ENCODE measurements around the gene GALNTL6.

The GALNTL6 gene

DNA sequence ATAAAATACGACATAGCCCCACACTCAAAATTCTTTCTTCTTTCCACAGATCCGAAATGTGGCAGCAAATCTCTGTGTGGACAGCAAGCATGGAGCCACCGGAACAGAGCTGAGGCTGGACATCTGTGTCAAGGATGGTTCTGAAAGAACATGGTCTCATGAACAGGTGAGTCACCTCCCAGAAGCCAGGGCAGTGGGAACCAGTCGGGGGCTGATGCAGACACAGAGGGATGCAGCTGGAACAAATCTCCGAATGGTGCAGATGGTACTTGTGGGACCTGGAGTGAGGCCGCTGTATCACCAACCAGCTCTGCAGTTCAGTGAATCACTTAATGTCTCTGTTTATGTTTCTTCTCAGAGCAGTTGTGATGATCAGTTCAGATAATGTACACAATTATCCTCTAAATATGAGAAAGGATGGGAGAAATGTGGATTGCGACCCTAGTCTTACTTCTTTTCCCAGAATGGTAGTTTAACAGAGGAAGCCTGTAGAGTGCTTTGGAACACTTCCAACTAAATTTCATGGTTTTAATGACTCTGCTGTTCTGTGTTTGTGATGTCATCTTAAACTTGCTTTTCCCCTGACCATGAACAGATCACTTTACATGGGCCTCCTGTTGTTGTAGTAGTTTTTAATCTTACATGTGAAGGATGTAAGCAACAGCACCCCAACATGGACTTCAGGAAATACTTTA lies 1196.1 kb downstream of the GALNTL6 start:
- Mint-ChIP-seq H3K9me3 (no peaks in the 10 kb centered on the region), H3K4me3 (no peak overlapping the region), H3K27ac (no peak overlapping the region), H3K27me3 (ENCODE audit: low read depth, poor library complexity) (peaks cover 3% of the 10 kb centered on the region), H3K36me3 (ENCODE audit: low read depth) (no peaks in the 10 kb centered on the region), H3K4me1 (peaks cover 3% of the 10 kb centered on the region)
- no peak for DNase-seq
- no peak for TF ChIP-seq CTCF (IDR thresholded peaks at IDR 0.05)

GRCh38 chr4:173012608-173013007 lies 1199.4 kb downstream of the GALNTL6 start:
- no peak for DNase-seq
- Mint-ChIP-seq H3K9me3 (no peaks in the 10 kb centered on the region), H3K27me3 (ENCODE audit: low read depth, poor library complexity) (peaks cover 3% of the 10 kb centered on the region), H3K4me3 (no peak overlapping the region), H3K27ac (no peak overlapping the region), H3K36me3 (ENCODE audit: low read depth) (no peaks in the 10 kb centered on the region), H3K4me1 (peaks cover 7% of the 10 kb centered on the region)
- TF ChIP-seq CTCF (IDR thresholded peaks at IDR 0.05), result no peak

DNA sequence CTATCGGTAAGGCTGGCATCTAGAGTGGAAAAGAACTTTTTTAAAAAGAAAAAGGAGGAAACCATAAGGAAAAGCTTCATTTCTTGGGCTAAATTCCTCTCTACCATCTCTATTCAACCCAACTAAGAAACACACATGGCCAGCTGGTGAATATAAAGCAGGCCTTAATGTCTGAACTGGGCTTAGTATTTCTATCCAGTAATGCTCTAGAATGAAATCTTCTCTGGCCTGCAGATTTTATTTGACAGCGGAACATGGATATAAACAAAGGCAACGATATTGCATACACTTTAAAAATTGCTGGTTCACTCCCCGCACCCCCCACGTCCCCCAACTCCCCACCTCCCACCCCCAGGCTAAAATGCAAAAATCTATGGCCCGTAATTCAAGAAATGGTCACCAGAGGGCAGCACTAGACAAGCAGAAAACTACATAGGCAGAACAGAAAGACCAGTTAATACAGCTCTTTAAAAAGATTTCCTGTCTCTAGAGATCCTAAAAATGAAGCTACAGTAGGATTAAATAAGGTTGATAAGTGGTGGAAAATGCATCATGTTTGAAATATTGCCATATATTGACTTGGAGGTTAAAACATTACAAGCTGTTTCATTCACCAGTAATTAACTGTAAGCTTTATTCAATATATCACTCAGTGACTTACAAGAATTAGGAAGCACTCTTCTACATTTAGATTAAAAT lies 1200.2 kb downstream of the GALNTL6 start:
- peak; percentile 74 for DNase-seq
- Mint-ChIP-seq H3K4me3 (no peak overlapping the region), H3K9me3 (no peaks in the 10 kb centered on the region), H3K4me1 (peaks cover 8% of the 10 kb centered on the region), H3K27me3 (ENCODE audit: low read depth, poor library complexity) (peaks cover 3% of the 10 kb centered on the region), H3K27ac (no peak overlapping the region), H3K36me3 (ENCODE audit: low read depth) (no peaks in the 10 kb centered on the region)
- peak; percentile 67 for TF ChIP-seq CTCF (IDR thresholded peaks at IDR 0.05)

DNA sequence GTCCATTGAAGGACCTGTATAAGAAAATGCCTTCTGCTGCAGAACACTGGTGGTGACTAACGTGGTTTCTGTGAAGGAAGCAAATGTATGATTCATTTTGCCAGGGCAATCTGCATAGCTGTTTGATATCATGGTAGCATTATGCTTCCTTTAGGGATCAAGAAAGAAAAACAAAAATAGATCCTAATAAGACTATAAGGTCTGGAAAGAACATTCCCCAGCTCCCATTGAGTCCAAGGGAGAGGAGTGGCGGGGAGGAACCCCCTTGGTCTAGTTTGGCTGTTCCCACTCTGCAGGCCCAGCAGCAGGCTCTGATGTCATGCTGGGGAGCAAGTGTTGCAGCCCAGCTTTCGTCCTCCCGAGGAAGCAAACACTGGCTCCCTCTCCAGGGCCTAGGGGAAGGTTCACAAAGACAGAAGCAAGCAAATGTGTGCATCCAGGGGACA lies 1200.9 kb downstream of the GALNTL6 start:
- Mint-ChIP-seq H3K9me3 (no peaks in the 10 kb centered on the region), H3K4me1 (peaks cover 12% of the 10 kb centered on the region), H3K27me3 (ENCODE audit: low read depth, poor library complexity) (peaks cover 3% of the 10 kb centered on the region), H3K36me3 (ENCODE audit: low read depth) (no peaks in the 10 kb centered on the region), H3K4me3 (no peak overlapping the region), H3K27ac (no peak overlapping the region)
- no peak for TF ChIP-seq CTCF (IDR thresholded peaks at IDR 0.05)
- DNase-seq, result peak; percentile 38

GRCh38 chr4:173014836-173015235 lies 1201.6 kb downstream of the GALNTL6 start:
- no peaks in the 10 kb centered on the region for H3K9me3 Mint-ChIP-seq
- no peak for TF ChIP-seq CTCF (IDR thresholded peaks at IDR 0.05)
- H3K27ac Mint-ChIP-seq, result no peak overlapping the region
- H3K4me3 Mint-ChIP-seq, result no peak overlapping the region
- H3K27me3 Mint-ChIP-seq (ENCODE audit: low read depth, poor library complexity), result peaks cover 3% of the 10 kb centered on the region
- no peak for DNase-seq
- peaks cover 12% of the 10 kb centered on the region for H3K4me1 Mint-ChIP-seq
- no peaks in the 10 kb centered on the region for H3K36me3 Mint-ChIP-seq (ENCODE audit: low read depth)
